Panc1 (cell line): ENCODE results near the gene IFRD1.

ENCODE experiments used
- POLR2AphosphoS5 ChIP-seq: IDR thresholded peaks from 2 replicates; pipeline ENCODE4 v1.6.1; 2012; ENCODE audit warnings: mild to moderate bottlenecking, low read depth, low read length, moderate library complexity
- SIN3A ChIP-seq: IDR thresholded peaks from 2 replicates; pipeline ENCODE4 v1.6.1; 2012; ENCODE audit warnings: low read depth, mild to moderate bottlenecking, low read length, moderate library complexity, borderline replicate concordance; ENCODE audit not compliant: insufficient read depth
- TCF7L2 ChIP-seq: IDR thresholded peaks from 2 replicates; pipeline ENCODE4 v1.6.1; 2011; ENCODE audit warnings: mild to moderate bottlenecking, low read depth, low read length, inconsistent platforms
- TF ChIP-seq, protein P1 (sequence below): fragments of 450-650 bp; IDR thresholded peaks from 2 replicates; pipeline ENCODE4 v1.5.1; 2017; ENCODE audit warnings: mild to moderate bottlenecking
- TF ChIP-seq, protein P2 (sequence below), 2 experiments: IDR thresholded peaks; 2 replicates each; pipeline ENCODE4 v1.6.1; 2011 to 2012; ENCODE audit warnings: low read depth in 2 of 2, control low read depth in 1 of 2, low read length in 1 of 2, mild to moderate bottlenecking in 1 of 2, moderate library complexity in 1 of 2; ENCODE audit not compliant: insufficient read depth in 1 of 2

DNA sequence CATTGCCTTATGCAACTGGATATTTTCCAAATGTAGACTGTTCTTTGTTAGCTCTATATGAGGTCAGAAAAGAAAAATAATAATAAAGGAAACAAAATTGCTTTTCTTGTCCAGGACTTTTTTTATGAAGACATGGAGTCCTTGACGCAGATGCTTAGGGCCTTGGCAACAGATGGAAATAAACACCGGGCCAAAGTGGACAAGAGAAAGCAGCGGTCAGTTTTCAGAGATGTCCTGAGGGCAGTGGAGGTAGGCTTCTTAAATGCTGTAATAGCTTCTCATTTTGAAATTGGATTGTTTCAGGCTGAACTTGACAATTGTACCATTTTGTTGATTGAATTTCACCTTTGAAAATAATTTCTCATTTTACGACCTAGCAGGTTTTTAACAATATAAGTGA lies 17.6 kb downstream of the IFRD1 start:
- TF ChIP-seq, protein P1, sequence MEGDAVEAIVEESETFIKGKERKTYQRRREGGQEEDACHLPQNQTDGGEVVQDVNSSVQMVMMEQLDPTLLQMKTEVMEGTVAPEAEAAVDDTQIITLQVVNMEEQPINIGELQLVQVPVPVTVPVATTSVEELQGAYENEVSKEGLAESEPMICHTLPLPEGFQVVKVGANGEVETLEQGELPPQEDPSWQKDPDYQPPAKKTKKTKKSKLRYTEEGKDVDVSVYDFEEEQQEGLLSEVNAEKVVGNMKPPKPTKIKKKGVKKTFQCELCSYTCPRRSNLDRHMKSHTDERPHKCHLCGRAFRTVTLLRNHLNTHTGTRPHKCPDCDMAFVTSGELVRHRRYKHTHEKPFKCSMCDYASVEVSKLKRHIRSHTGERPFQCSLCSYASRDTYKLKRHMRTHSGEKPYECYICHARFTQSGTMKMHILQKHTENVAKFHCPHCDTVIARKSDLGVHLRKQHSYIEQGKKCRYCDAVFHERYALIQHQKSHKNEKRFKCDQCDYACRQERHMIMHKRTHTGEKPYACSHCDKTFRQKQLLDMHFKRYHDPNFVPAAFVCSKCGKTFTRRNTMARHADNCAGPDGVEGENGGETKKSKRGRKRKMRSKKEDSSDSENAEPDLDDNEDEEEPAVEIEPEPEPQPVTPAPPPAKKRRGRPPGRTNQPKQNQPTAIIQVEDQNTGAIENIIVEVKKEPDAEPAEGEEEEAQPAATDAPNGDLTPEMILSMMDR = no peak
- TF ChIP-seq POLR2AphosphoS5 = no peak
- TF ChIP-seq, protein P2, sequence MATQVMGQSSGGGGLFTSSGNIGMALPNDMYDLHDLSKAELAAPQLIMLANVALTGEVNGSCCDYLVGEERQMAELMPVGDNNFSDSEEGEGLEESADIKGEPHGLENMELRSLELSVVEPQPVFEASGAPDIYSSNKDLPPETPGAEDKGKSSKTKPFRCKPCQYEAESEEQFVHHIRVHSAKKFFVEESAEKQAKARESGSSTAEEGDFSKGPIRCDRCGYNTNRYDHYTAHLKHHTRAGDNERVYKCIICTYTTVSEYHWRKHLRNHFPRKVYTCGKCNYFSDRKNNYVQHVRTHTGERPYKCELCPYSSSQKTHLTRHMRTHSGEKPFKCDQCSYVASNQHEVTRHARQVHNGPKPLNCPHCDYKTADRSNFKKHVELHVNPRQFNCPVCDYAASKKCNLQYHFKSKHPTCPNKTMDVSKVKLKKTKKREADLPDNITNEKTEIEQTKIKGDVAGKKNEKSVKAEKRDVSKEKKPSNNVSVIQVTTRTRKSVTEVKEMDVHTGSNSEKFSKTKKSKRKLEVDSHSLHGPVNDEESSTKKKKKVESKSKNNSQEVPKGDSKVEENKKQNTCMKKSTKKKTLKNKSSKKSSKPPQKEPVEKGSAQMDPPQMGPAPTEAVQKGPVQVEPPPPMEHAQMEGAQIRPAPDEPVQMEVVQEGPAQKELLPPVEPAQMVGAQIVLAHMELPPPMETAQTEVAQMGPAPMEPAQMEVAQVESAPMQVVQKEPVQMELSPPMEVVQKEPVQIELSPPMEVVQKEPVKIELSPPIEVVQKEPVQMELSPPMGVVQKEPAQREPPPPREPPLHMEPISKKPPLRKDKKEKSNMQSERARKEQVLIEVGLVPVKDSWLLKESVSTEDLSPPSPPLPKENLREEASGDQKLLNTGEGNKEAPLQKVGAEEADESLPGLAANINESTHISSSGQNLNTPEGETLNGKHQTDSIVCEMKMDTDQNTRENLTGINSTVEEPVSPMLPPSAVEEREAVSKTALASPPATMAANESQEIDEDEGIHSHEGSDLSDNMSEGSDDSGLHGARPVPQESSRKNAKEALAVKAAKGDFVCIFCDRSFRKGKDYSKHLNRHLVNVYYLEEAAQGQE (IDR thresholded peaks at IDR 0.05; ENCODE audit: insufficient read depth in 1 of 2, low read depth in 2 of 2, low read length in 1 of 2) = no peak
- no peak for TF ChIP-seq TCF7L2
- TF ChIP-seq SIN3A = no peak
